Heart right ventricle (tissue), 16 donors: ENCODE data around the gene GLYR1. TPM values are rescaled to one million over a fixed set of nuclear protein-coding genes. Genes with fewer than 3 reads are reported as not detected.

Experiments used
- ATAC-seq, 8 donors: fragments of 200-7000 bp; cut with Tn5 transposase; one replicate each; pipeline ENCODE4 v1.9.1; 2020; ENCODE audit warnings: mild to moderate bottlenecking in 8 of 8, moderate library complexity in 8 of 8, moderate number of reproducible peaks in 1 of 8
- DNase-seq, 2 donors: peaks; one replicate each; pipeline ENCODE4 v3.0.0-alpha.2; 2020
- H3K27ac ChIP-seq, 10 donors: fragments of 200-600 bp; sonication (generic) in 2 of 10; one replicate each; pipeline versions ENCODE4 v1.5.0 to v1.8.0; 2020 to 2022; ENCODE audit warnings: mild to moderate bottlenecking in 3 of 10
- H3K27me3 ChIP-seq, 7 donors: fragments of 200-600 bp; one replicate each; pipeline ENCODE4 v1.8.0; 2021 to 2022; ENCODE audit warnings: mild to moderate bottlenecking in 2 of 7
- H3K36me3 ChIP-seq, 9 donors: fragments of 200-600 bp; sonication (generic) in 1 of 9; one replicate each; pipeline versions ENCODE4 v1.5.0 to v1.8.0; 2020 to 2022; ENCODE audit warnings: mild to moderate bottlenecking in 2 of 9
- H3K4me1 ChIP-seq, 9 donors: fragments of 200-600 bp; sonication (generic) in 1 of 9; one replicate each; pipeline versions ENCODE4 v1.5.0 to v1.8.0; 2020 to 2022; ENCODE audit warnings: mild to moderate bottlenecking in 4 of 9
- H3K4me3 ChIP-seq, 10 donors: fragments of 200-600 bp; sonication (generic) in 2 of 10; one replicate each; pipeline versions ENCODE4 v1.5.0 to v1.8.0; 2020 to 2022; ENCODE audit warnings: mild to moderate bottlenecking in 7 of 10, moderate library complexity in 2 of 10
- H3K9me3 ChIP-seq, 11 donors: fragments of 200-600 bp in 10 of 11; sonication (generic) in 2 of 11; one replicate each; pipeline versions ENCODE4 v1.5.0 to v1.8.0; 2013 to 2022; ENCODE audit warnings: mild to moderate bottlenecking in 2 of 11, control low read depth in 1 of 11, moderate library complexity in 1 of 11
- CTCF ChIP-seq, 9 donors: fragments of 200-600 bp; sonication (generic) in 2 of 9; IDR thresholded peaks; one replicate each; pipeline versions ENCODE4 v1.5.0 to v1.8.0; 2021 to 2022; ENCODE audit warnings: antibody characterized with exemption in 9 of 9, mild to moderate bottlenecking in 5 of 9, moderate library complexity in 1 of 9
- WGBS, 2 donors: extraction: QIAGEN DNeasy Blood & Tissue Kit; methylation state at CpG; one replicate each; pipeline ENCODE4 v1.1.7; 2013; ENCODE audit warnings: inconsistent platforms in 1 of 2; 5-methylcytosine and 5-hydroxymethylcytosine counted together
- intact Hi-C, 10 donors: fragments of 100-400 bp; cut with DNase I; formaldehyde crosslinking; loops; one replicate each; pipeline versions ENCODE4 v1.11.1 to v1.14.2; 2022
- polyA plus RNA-seq, 2 donors: library from polyadenylated mRNA; stranded (reverse); fragments of 200-250 nt; gene quantifications; one replicate each; pipeline ENCODE4 v1.2.3, GENCODE V29; 2013
- total RNA-seq, 10 donors: library from RNA; stranded (reverse); fragmentation: NEBNext Ultra II Directional in 3 of 10; extraction: Animal tissue kit (Norgen Biotek cat#: 25700) in 3 of 10; gene quantifications; one replicate each; pipeline versions ENCODE4 v1.2.1 to v1.2.4, GENCODE V29; 2021 to 2023
- donor health status: Arrhythmogenic right ventricular cardiomyopathy.
- donor health status: ischemic (EF 13 %, LVEDD 7.1; RV severe dilation, severe dysfunction).
- donor health status: healthy with polysubstance abuse.
- donor health status: DM: no; HTN: yes; CAD: no.
- donor health status: DM: no; HTN: no; CAD: no.
- donor health status: ischemic (EF 25% LVEDD 6.9; RV normal size, moderate dysfunction).
- donor health status: ischemic (EF 25% LVEDD 5.7; RV mildly dilated, moderate dysfunction).
- donor health status: healthy.
- donor health status: DM: yes; HTN: yes; CAD: no.
- donor health status: Ischemic cardiomyopathy.
- donor health status: ischemic (EF 35%, LVEDD 5.7; RV mildly dilated, moderate dysfunction).
- donor health status: nonischemic (EF 11% LVEDD 7.7; RV severe dilation, severe dysfunction).
- donor health status: DM: yes; HTN: yes; CAD: no.
- donor health status: PGD.
- donor health status: ischemic (EF 29% LVEDD 5.4; RV normal size, mild dysfunction).
- donor health status: nonischemic (EF 23%, LVEDD 6.1; RV moderate dilation, normal function).

Gene GLYR1
- total and polyA plus RNA-seq, 12 donors = 36.5 to 105 (median 73.3) TPM

- peak in 2 of 9 donors; percentile 6 to 12 for TF ChIP-seq CTCF (IDR thresholded peaks at IDR 0.05)
- 4% methylated on average over 64 to 72 of the region's 72 CpGs for WGBS, 2 donors
Observed at GRCh38 chr16:4766875-4767628, 80.0 kb downstream of the GLYR1 start, which contains the start of gene ZNF500. ZNF500 (minus strand) TSS chr16:4767162; CDS start chr16:4765978, 1,184 bp downstream.

GRCh38 chr16:4765511-4766474 lies 81.3 kb downstream of the GLYR1 start:
- WGBS, 2 donors = 62 to 64% methylated on average over 26 of the region's 26 CpGs

More at GRCh38 chr16:4766875-4767628, 80.0 kb downstream of the GLYR1 start, which contains the start of gene ZNF500:
- Histone ChIP-seq H3K4me3 (peak within 1 kb of the TSS; percentile 79 to 99 (median 86)), H3K4me1 (peaks cover 12 to 44% (median 32%) of the 10 kb centered on the region in 9 donors), H3K27ac (peak within 1 kb of the TSS; percentile 51 to 93 (median 88)), H3K27me3 (no peaks in the 10 kb centered on the region), H3K9me3 (no peaks in the 10 kb centered on the region), H3K36me3 (peaks cover 0 to 34% (median 17%) of the 10 kb centered on the region in 9 donors)
- peak; percentile 94 to 97 (median 96) for ATAC-seq
- intact Hi-C loops = loop anchor here in 4 of 10 donors (2.0 to 5.0 kb wide), 4 partner anchors 35 to 190 kb away; partner anchors contain the start of genes ROGDI (in 3 of the 4), ANKS3 (in 1 of the 4), DNAAF8 (in 1 of the 4) and SEC14L5 (in 1 of the 4)
- DNase-seq = peak; percentile 99

GRCh38 chr16:4763791-4764190 lies 83.3 kb downstream of the GLYR1 start:
- Histone ChIP-seq H3K27ac (no peak overlapping the region), H3K36me3 (peaks cover 5 to 66% (median 36%) of the 10 kb centered on the region in 9 donors), H3K27me3 (no peaks in the 10 kb centered on the region), H3K9me3 (no peaks in the 10 kb centered on the region), H3K4me3 (no peak overlapping the region), H3K4me1 (peaks cover 12 to 41% (median 28%) of the 10 kb centered on the region in 9 donors)
- intact Hi-C loops = no loop called here
- ATAC-seq = no peak
- WGBS, 2 donors = 91 to 92% methylated on average over 7 of the region's 7 CpGs
- DNase-seq = no peak
- TF ChIP-seq CTCF (IDR thresholded peaks at IDR 0.05) = no peak

More at GRCh38 chr16:4765511-4766474, 81.3 kb downstream of the GLYR1 start:
- ATAC-seq = no peak
- Histone ChIP-seq H3K4me1 (peaks cover 12 to 44% (median 32%) of the 10 kb centered on the region in 9 donors), H3K27me3 (no peaks in the 10 kb centered on the region), H3K36me3 (peaks cover 1 to 46% (median 20%) of the 10 kb centered on the region in 9 donors), H3K9me3 (no peaks in the 10 kb centered on the region), H3K4me3 (peak overlapping the region; percentile 79 to 99 (median 86)), H3K27ac (peak overlapping the region in 9 of 10 donors; percentile 83 to 93 (median 89))
- no peak for DNase-seq
- TF ChIP-seq CTCF (IDR thresholded peaks at IDR 0.05) = no peak
- intact Hi-C loops = loop anchor here in 4 of 10 donors (2.0 to 5.0 kb wide), 4 partner anchors 33 to 192 kb away; partner anchors contain the start of genes ROGDI (in 3 of the 4), ANKS3 (in 1 of the 4), DNAAF8 (in 1 of the 4) and SEC14L5 (in 1 of the 4)
